Endodermal cell (in vitro differentiated cells): ENCODE results near the gene BICDL1. TPM values are rescaled to one million over a fixed set of nuclear protein-coding genes. Genes with fewer than 3 reads are reported as not detected.

Experiments used
- DNase-seq: peaks from one replicate; pipeline ENCODE4 v3.0.0-alpha.2; 2017
- H3K27ac ChIP-seq: 2 replicates; pipeline ENCODE4 v1.5.1; 2013; ENCODE audit warnings: mild to moderate bottlenecking, low read depth, low read length, moderate library complexity
- H3K27me3 ChIP-seq: 2 replicates; pipeline ENCODE4 v1.6.1; 2013; ENCODE audit warnings: mild to moderate bottlenecking, low read length, moderate library complexity; ENCODE audit not compliant: insufficient read depth, control insufficient read depth, poor library complexity, severe bottlenecking
- H3K36me3 ChIP-seq: 2 replicates; pipeline ENCODE4 v1.7.0; 2013; ENCODE audit warnings: mild to moderate bottlenecking, low read length, moderate library complexity; ENCODE audit not compliant: control insufficient read depth, insufficient read depth
- H3K4me1 ChIP-seq: one replicate; pipeline ENCODE4 v1.7.0; 2013; ENCODE audit warnings: low read length; ENCODE audit not compliant: control insufficient read depth, insufficient read depth
- H3K4me3 ChIP-seq: 2 replicates; pipeline ENCODE4 v1.5.1; 2013; ENCODE audit warnings: mild to moderate bottlenecking, low read length, moderate library complexity
- H3K9ac ChIP-seq: 2 replicates; pipeline ENCODE4 v1.6.1; 2013; ENCODE audit warnings: mild to moderate bottlenecking, low read length, moderate library complexity; ENCODE audit not compliant: poor library complexity, severe bottlenecking; ENCODE audit errors: extremely low read depth
- H3K9me3 ChIP-seq: 2 replicates; pipeline ENCODE4 v1.6.1; 2013; ENCODE audit warnings: mild to moderate bottlenecking, low read length, moderate library complexity; ENCODE audit not compliant: control insufficient read depth
- H3K27ac Mint-ChIP-seq: 2 replicates; pipeline ENCODE4 v1.8.0; 2020; ENCODE audit warnings: mixed read lengths
- H3K27me3 Mint-ChIP-seq: 2 replicates; pipeline ENCODE4 v1.8.0; 2021; ENCODE audit warnings: mild to moderate bottlenecking, mixed read lengths; ENCODE audit not compliant: insufficient read depth
- H3K36me3 Mint-ChIP-seq: 2 replicates; pipeline ENCODE4 v1.8.0; 2020; ENCODE audit warnings: low read depth, mixed read lengths
- H3K4me1 Mint-ChIP-seq: 2 replicates; pipeline ENCODE4 v1.8.0; 2020; ENCODE audit warnings: mixed read lengths
- H3K4me3 Mint-ChIP-seq: 2 replicates; pipeline ENCODE4 v1.8.0; 2020; ENCODE audit warnings: mild to moderate bottlenecking, moderate library complexity, mixed read lengths
- H3K9me3 Mint-ChIP-seq: 2 replicates; pipeline ENCODE4 v1.8.0; 2020; ENCODE audit warnings: mild to moderate bottlenecking, mixed read lengths
- WGBS, 2 experiments: methylation state at CpG; one replicate each; pipeline versions ENCODE4 v1.1.5 to v1.1.7; 2013; ENCODE audit warnings: missing lambda C conversion rate in 2 of 2, mixed read lengths in 1 of 2; ENCODE audit not compliant: insufficient coverage in 1 of 2, insufficient read length in 1 of 2; 5-methylcytosine and 5-hydroxymethylcytosine counted together
- total RNA-seq, 2 donors: library from RNA; stranded (reverse); fragmentation: NEBNext Ultra II Directional in 1 of 2; extraction: Animal tissue kit (Norgen Biotek cat#: 25700) in 1 of 2; gene quantifications; 2 replicates in 1 of 2; 3 replicates in 1 of 2; pipeline ENCODE4 v1.2.1, GENCODE V29; 2021
- TF ChIP-seq, protein P1 (sequence below): fragments of 200-600 bp; sonication (generic); conservative IDR thresholded peaks from 2 replicates; pipeline ENCODE4 v1.5.0; 2021; ENCODE audit warnings: antibody characterized with exemption, mild to moderate bottlenecking

BICDL1 gene
- total RNA-seq, 2 donors from 2014 or later, result 14.5 to 22.3 TPM

- H3K27me3 Mint-ChIP-seq, result no peaks in the 10 kb centered on the region
- Histone ChIP-seq H3K36me3 (no peaks in the 10 kb centered on the region), H3K9me3 (no peaks in the 10 kb centered on the region), H3K4me1 (no peaks in the 10 kb centered on the region), H3K4me3 (no peak overlapping the region), H3K9ac (no peak overlapping the region), H3K27ac (no peak overlapping the region), H3K27me3 (no peaks in the 10 kb centered on the region)
- no peak overlapping the region for H3K4me3 Mint-ChIP-seq
- no peaks in the 10 kb centered on the region for H3K9me3 Mint-ChIP-seq
- H3K36me3 Mint-ChIP-seq, result no peaks in the 10 kb centered on the region
- DNase-seq, result no peak
- no peak overlapping the region for H3K27ac Mint-ChIP-seq
- peaks cover 11% of the 10 kb centered on the region for H3K4me1 Mint-ChIP-seq
- TF ChIP-seq, protein P1, sequence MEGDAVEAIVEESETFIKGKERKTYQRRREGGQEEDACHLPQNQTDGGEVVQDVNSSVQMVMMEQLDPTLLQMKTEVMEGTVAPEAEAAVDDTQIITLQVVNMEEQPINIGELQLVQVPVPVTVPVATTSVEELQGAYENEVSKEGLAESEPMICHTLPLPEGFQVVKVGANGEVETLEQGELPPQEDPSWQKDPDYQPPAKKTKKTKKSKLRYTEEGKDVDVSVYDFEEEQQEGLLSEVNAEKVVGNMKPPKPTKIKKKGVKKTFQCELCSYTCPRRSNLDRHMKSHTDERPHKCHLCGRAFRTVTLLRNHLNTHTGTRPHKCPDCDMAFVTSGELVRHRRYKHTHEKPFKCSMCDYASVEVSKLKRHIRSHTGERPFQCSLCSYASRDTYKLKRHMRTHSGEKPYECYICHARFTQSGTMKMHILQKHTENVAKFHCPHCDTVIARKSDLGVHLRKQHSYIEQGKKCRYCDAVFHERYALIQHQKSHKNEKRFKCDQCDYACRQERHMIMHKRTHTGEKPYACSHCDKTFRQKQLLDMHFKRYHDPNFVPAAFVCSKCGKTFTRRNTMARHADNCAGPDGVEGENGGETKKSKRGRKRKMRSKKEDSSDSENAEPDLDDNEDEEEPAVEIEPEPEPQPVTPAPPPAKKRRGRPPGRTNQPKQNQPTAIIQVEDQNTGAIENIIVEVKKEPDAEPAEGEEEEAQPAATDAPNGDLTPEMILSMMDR, result no peak
- 91 to 94% methylated on average over 3 of the region's 3 CpGs for WGBS, 2 experiments
Observed at GRCh38 chr12:120067901-120068300, 78.9 kb downstream of the BICDL1 start.

DNA sequence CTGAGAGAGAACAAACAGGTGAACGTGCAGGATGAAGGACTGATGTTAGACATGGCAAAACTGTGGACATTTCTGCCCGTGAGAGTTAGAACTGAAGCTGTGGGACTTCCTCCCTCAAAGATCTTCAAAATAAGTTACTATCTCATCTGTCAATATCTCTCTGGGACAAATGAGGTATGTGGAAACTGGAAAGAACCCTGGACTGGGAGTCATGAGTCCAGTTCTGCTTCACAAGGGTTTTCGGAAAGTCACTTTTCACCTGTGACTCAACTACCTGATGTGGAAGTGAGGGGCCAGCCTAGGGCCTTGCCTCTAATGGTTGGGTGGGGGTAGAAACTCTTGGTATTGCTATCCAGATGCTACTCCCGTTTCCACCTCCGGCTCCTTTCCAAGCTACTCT lies 80.2 kb downstream of the BICDL1 start:
- H3K9me3 Mint-ChIP-seq, result no peaks in the 10 kb centered on the region
- H3K4me3 ChIP-seq, result no peak overlapping the region
- H3K36me3 Mint-ChIP-seq, result peaks cover 3% of the 10 kb centered on the region
- H3K27me3 Mint-ChIP-seq, result no peaks in the 10 kb centered on the region
- no peaks in the 10 kb centered on the region for H3K4me1 ChIP-seq
- H3K27ac ChIP-seq, result no peak overlapping the region
- 84 to 90% methylated on average over 3 of the region's 5 CpGs for WGBS, 2 experiments
- no peak for DNase-seq
- H3K36me3 ChIP-seq, result no peaks in the 10 kb centered on the region
- H3K9ac ChIP-seq, result no peak overlapping the region
- H3K4me3 Mint-ChIP-seq, result no peak overlapping the region
- H3K27me3 ChIP-seq, result peaks cover 2% of the 10 kb centered on the region
- H3K27ac Mint-ChIP-seq, result no peak overlapping the region
- TF ChIP-seq, protein P1, result no peak
- H3K9me3 ChIP-seq, result no peaks in the 10 kb centered on the region
- H3K4me1 Mint-ChIP-seq, result peaks cover 4% of the 10 kb centered on the region

DNA sequence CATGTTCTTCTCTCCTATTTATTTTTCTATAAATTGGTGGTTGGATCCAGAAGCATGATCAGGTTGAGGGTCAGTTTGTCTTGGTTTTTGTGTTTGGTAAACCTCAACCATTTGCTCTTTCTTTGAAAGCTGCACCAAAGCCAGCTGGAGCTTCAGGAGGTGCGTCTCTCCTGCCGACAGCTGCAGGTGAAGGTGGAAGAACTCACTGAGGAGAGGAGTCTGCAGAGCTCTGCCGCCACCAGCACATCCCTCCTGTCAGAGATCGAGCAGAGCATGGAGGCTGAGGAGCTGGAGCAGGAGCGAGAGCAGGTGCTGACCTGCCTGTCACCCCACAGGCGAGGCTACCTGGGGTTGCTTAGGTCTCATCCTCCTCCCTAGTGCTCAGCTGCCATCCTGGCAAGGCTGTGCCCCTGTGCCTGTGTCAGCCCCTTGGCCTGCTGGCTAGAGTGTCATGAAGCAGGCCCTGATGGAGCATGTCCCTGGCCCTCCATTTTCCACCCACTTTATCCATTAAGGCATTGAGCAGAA lies 82.5 kb downstream of the BICDL1 start:
- Histone ChIP-seq H3K4me3 (no peak overlapping the region), H3K27me3 (peaks cover 21% of the 10 kb centered on the region), H3K36me3 (no peaks in the 10 kb centered on the region), H3K9me3 (no peaks in the 10 kb centered on the region), H3K4me1 (no peaks in the 10 kb centered on the region), H3K9ac (no peak overlapping the region), H3K27ac (no peak overlapping the region)
- Mint-ChIP-seq H3K4me3 (no peak overlapping the region), H3K36me3 (peaks cover 4% of the 10 kb centered on the region), H3K4me1 (no peaks in the 10 kb centered on the region), H3K27me3 (no peaks in the 10 kb centered on the region), H3K27ac (no peak overlapping the region), H3K9me3 (no peaks in the 10 kb centered on the region)
- peak; percentile 29 for DNase-seq
- TF ChIP-seq, protein P1, result no peak
- 93 to 97% methylated on average over 5 to 6 of the region's 6 CpGs for WGBS, 2 experiments
